CD4-positive, alpha-beta T cell (primary cell): ENCODE measurements around the gene FAM167B. TPM values are rescaled to one million over a fixed set of nuclear protein-coding genes. Genes with fewer than 3 reads are reported as not detected.
"Not testable (repeated sequence)": the region's sequence is repeated elsewhere in the genome, so short reads cannot be mapped to it uniquely, and the experiment has no call there.

Experiments
- ATAC-seq: fragments of 200-7000 bp; cut with Tn5 transposase; one replicate; pipeline ENCODE4 v1.10.0; 2022; ENCODE audit warnings: mild to moderate bottlenecking; ENCODE audit not compliant: poor library complexity
- CTCF ChIA-PET: fragments of 350-600 bp; sonication (Branson Sonifier 250); formaldehyde crosslinking; loops from one replicate; lab custom pipeline; 2021; ENCODE audit warnings: antibody characterized with exemption, inconsistent platforms; lab: Charles Lee
- POLR2A ChIA-PET: fragments of 350-600 bp; sonication (Branson Sonifier 250); formaldehyde crosslinking; loops from one replicate; lab custom pipeline; 2021; ENCODE audit warnings: antibody characterized with exemption, inconsistent platforms; lab: Charles Lee
- DNase-seq, 14 experiments: peaks; one replicate each; pipeline ENCODE4 v3.0.0-alpha.2; 2013 to 2020; ENCODE audit warnings: mixed read lengths in 2 of 14
- H3K27ac ChIP-seq, 2 donors: one replicate each; pipeline versions ENCODE4 v1.5.1 to v1.7.0; 2013; ENCODE audit warnings: low read length in 2 of 2, low read depth in 1 of 2, mild to moderate bottlenecking in 1 of 2
- H3K27me3 ChIP-seq, 2 experiments: 1 replicate in 1 of 2; 2 replicates in 1 of 2; pipeline versions ENCODE4 v1.6.1 to v1.7.0; 2013; ENCODE audit warnings: low read length in 2 of 2, control low read depth in 1 of 2, mild to moderate bottlenecking in 1 of 2, moderate library complexity in 1 of 2; ENCODE audit not compliant: insufficient read depth in 2 of 2, control insufficient read depth in 1 of 2
- H3K36me3 ChIP-seq: one replicate; pipeline ENCODE4 v1.6.1; 2013; ENCODE audit warnings: low read length, control low read depth; ENCODE audit not compliant: insufficient read depth
- H3K4me1 ChIP-seq: one replicate; pipeline ENCODE4 v1.6.1; 2013; ENCODE audit warnings: low read length, control low read depth; ENCODE audit not compliant: insufficient read depth
- H3K4me3 ChIP-seq: one replicate; pipeline ENCODE4 v1.5.1; 2013; ENCODE audit warnings: mild to moderate bottlenecking, low read length, moderate library complexity
- H3K9me3 ChIP-seq, 2 experiments: 1 replicate in 1 of 2; 2 replicates in 1 of 2; pipeline versions ENCODE4 v1.6.1 to v1.7.0; 2013; ENCODE audit warnings: low read length in 2 of 2, mild to moderate bottlenecking in 2 of 2, control low read depth in 1 of 2, moderate library complexity in 1 of 2; ENCODE audit not compliant: control insufficient read depth in 1 of 2, insufficient read depth in 1 of 2
- H3K27ac Mint-ChIP-seq: one replicate; pipeline ENCODE4 v1.8.0; 2020; ENCODE audit warnings: mixed read lengths
- H3K27me3 Mint-ChIP-seq: one replicate; pipeline ENCODE4 v1.8.0; 2021; ENCODE audit warnings: mixed read lengths
- H3K36me3 Mint-ChIP-seq: one replicate; pipeline ENCODE4 v1.8.0; 2021; ENCODE audit warnings: low read depth, mixed read lengths
- H3K4me1 Mint-ChIP-seq: one replicate; pipeline ENCODE4 v1.8.0; 2021; ENCODE audit warnings: low read depth, mixed read lengths
- H3K4me3 Mint-ChIP-seq: one replicate; pipeline ENCODE4 v1.8.0; 2020; ENCODE audit warnings: mild to moderate bottlenecking, mixed read lengths
- H3K9me3 Mint-ChIP-seq: one replicate; pipeline ENCODE4 v1.8.0; 2020; ENCODE audit warnings: mixed read lengths
- intact Hi-C, 2 experiments: fragments of 100-400 bp; cut with DNase I in 1 of 2; cut with micrococcal nuclease in 1 of 2; formaldehyde crosslinking; loops; one replicate each; pipeline versions ENCODE4 v1.15.1 to v1.9.0; 2023 to 2025; cut with DNase I, micrococcal nuclease
- total RNA-seq, 174 experiments: library from RNA in 2 of 174; stranded (reverse) in 2 of 174; gene quantifications; one replicate each; pipeline ENCODE4 v1.2.3 and lab custom pipeline; 2021 to 2026
- TF ChIP-seq, protein P1 (sequence below): fragments of 200-600 bp; IDR thresholded peaks from one replicate; pipeline ENCODE4 v1.8.0; 2022; ENCODE audit warnings: antibody characterized with exemption, mild to moderate bottlenecking

FAM167B gene
- total RNA-seq, 2 experiments from 2014 or later, result 0.38 to 0.45 TPM

DNA sequence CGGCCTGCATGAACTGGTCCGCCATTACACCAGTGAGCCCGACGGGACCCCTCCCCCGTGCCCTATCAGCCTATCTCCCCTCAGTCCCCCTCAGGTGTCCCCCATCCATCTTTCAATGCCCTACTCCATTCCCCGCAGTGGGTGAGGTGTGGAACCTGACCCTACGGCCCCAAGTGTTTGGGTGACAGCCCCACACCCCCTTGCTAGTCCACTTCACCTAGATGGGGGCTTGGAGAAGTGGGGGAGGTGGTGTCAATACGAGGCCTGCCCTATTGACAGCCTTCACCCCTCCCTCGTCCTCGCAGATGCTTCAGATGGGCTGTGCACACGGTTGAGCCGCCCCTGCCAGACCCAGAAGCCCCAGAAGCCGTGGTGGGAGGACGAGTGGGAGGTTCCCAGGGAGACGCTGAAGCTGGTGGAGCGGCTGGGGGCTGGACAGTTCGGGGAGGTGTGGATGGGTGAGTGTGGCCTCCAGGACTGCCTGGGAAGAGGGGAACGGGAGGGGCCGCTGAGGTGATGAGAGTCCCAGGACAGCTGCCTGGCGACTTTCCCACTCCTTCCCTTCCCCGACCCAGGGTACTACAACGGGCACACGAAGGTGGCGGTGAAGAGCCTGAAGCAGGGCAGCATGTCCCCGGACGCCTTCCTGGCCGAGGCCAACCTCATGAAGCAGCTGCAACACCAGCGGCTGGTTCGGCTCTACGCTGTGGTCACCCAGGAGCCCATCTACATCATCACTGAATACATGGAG is 29.2 kb downstream of the FAM167B start:
- intact Hi-C loops, result loop anchor here in 1 of 2 experiments (10.0 kb wide), 1 partner anchor 51 kb away; the partner anchor contains the start of genes EIF3I and TMEM234
- no peaks in the 10 kb centered on the region for H3K27me3 ChIP-seq
- Mint-ChIP-seq H3K4me3 (no peak overlapping the region), H3K27me3 (no peaks in the 10 kb centered on the region), H3K9me3 (no peaks in the 10 kb centered on the region), H3K27ac (peak overlapping the region; percentile 93), H3K36me3 (peaks cover 94% of the 10 kb centered on the region), H3K4me1 (peaks cover 56% of the 10 kb centered on the region)
- CTCF ChIA-PET, result interaction anchor here (0.8 to 2.6 kb wide), 4 partner anchors 14 to 36 kb away, joined by 3 to 9 read pairs (median 3); no protein-coding TSS in a partner anchor
- DNase-seq, result no peak
- H3K27ac ChIP-seq, result peak overlapping the region in 1 of 2 donors; percentile 78
- TF ChIP-seq, protein P1, sequence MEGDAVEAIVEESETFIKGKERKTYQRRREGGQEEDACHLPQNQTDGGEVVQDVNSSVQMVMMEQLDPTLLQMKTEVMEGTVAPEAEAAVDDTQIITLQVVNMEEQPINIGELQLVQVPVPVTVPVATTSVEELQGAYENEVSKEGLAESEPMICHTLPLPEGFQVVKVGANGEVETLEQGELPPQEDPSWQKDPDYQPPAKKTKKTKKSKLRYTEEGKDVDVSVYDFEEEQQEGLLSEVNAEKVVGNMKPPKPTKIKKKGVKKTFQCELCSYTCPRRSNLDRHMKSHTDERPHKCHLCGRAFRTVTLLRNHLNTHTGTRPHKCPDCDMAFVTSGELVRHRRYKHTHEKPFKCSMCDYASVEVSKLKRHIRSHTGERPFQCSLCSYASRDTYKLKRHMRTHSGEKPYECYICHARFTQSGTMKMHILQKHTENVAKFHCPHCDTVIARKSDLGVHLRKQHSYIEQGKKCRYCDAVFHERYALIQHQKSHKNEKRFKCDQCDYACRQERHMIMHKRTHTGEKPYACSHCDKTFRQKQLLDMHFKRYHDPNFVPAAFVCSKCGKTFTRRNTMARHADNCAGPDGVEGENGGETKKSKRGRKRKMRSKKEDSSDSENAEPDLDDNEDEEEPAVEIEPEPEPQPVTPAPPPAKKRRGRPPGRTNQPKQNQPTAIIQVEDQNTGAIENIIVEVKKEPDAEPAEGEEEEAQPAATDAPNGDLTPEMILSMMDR, result no peak
- ATAC-seq, result no peak
- H3K9me3 ChIP-seq, result no peaks in the 10 kb centered on the region
- peaks cover 74% of the 10 kb centered on the region for H3K36me3 ChIP-seq
- POLR2A ChIA-PET, result interaction anchor here (0.7 to 3.1 kb wide), 8 partner anchors 15 to 106 kb away, joined by 3 to 80 read pairs (median 8); partner anchors contain the start of genes FAM167B, HDAC1, LCK and MARCKSL1
- H3K4me1 ChIP-seq, result peaks cover 61% of the 10 kb centered on the region
- no peak overlapping the region for H3K4me3 ChIP-seq

DNA sequence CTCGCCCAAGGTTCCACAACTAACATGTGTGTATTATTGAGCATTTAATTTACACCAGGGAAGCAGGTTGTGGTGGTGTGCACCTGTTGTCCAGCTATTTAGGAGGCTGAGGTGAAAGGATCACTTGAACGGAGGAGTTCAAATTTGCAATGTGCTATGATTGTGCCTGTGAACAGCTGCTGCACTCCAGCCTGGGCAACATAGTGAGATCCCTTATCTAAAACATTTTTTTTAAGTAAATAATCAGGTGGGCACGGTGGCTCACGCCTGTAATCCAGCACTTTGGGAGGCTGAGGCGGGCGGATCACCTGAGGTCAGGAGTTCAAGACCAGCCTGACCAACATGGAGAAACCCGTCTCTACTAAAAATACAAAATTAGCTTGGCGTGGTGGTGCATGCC is 37.8 kb downstream of the FAM167B start:
- H3K4me3 ChIP-seq, H3K27me3 Mint-ChIP-seq, H3K27ac ChIP-seq, intact Hi-C loops, H3K9me3 ChIP-seq, H3K4me3 Mint-ChIP-seq, ATAC-seq, H3K4me1 ChIP-seq, H3K27me3 ChIP-seq, DNase-seq, H3K9me3 Mint-ChIP-seq, H3K4me1 Mint-ChIP-seq: not testable (repeated sequence)
- ChIA-PET CTCF (interaction anchor here (0.6 kb wide), 1 partner anchor 57 kb away, joined by 4 read pairs; no protein-coding TSS in a partner anchor), POLR2A (interaction anchor here (1.6 to 9.2 kb wide), 2 partner anchors 33 to 43 kb away, joined by 4 to 175 read pairs; partner anchors contain the start of genes FAM167B and LCK)
- peak overlapping the region; percentile 27 for H3K27ac Mint-ChIP-seq
- peaks cover 76% of the 10 kb centered on the region for H3K36me3 Mint-ChIP-seq
- H3K36me3 ChIP-seq, result peaks cover 70% of the 10 kb centered on the region

DNA sequence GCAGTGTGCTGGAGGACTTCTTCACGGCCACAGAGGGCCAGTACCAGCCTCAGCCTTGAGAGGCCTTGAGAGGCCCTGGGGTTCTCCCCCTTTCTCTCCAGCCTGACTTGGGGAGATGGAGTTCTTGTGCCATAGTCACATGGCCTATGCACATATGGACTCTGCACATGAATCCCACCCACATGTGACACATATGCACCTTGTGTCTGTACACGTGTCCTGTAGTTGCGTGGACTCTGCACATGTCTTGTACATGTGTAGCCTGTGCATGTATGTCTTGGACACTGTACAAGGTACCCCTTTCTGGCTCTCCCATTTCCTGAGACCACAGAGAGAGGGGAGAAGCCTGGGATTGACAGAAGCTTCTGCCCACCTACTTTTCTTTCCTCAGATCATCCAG is 38.6 kb downstream of the FAM167B start:
- Mint-ChIP-seq H3K27me3 (no peaks in the 10 kb centered on the region), H3K4me1 (peaks cover 6% of the 10 kb centered on the region), H3K4me3 (no peak overlapping the region), H3K9me3 (no peaks in the 10 kb centered on the region), H3K36me3 (peaks cover 67% of the 10 kb centered on the region), H3K27ac (no peak overlapping the region)
- DNase-seq (no peak), ATAC-seq (no peak)
- ChIA-PET CTCF (no interaction called here), POLR2A (interaction anchor here (0.5 to 9.2 kb wide), 2 partner anchors 34 to 156 kb away, joined by 4 to 175 read pairs; partner anchors contain the start of genes FAM167B and LCK)
- Histone ChIP-seq H3K27ac (no peak overlapping the region), H3K4me3 (no peak overlapping the region), H3K27me3 (no peaks in the 10 kb centered on the region), H3K4me1 (peaks cover 12% of the 10 kb centered on the region), H3K9me3 (no peaks in the 10 kb centered on the region), H3K36me3 (peaks cover 61% of the 10 kb centered on the region)
- TF ChIP-seq, protein P1, result no peak
- intact Hi-C loops, result no loop called here
